Stomach (tissue), 4 donors: Measurements from ENCODE around the gene NUTM2D.
"Not testable (repeated sequence)": the region's sequence is repeated elsewhere in the genome, so short reads cannot be mapped to it uniquely, and the experiment has no call there.

Experiments
- EP300 ChIP-seq: sonication (generic); formaldehyde crosslinking; IDR thresholded peaks from one replicate; pipeline ENCODE4 v1.6.1; 2017; ENCODE audit warnings: antibody characterized with exemption
- POLR2A ChIP-seq, 4 donors: fragments of 450-650 bp; IDR thresholded peaks; one replicate each; pipeline ENCODE4 v1.6.1; 2016; ENCODE audit warnings: antibody characterized with exemption in 4 of 4, control low read depth in 2 of 4, mild to moderate bottlenecking in 1 of 4, moderate library complexity in 1 of 4
- POLR2AphosphoS5 ChIP-seq, 3 donors: sonication (generic); formaldehyde crosslinking; IDR thresholded peaks; one replicate each; pipeline ENCODE4 v1.6.1; 2016; ENCODE audit warnings: antibody characterized with exemption in 3 of 3
- TF ChIP-seq, protein P1 (sequence below), 7 experiments: fragments of 450-650 bp in 4 of 7; fragments of 200-600 bp in 3 of 7; sonication (generic) in 3 of 7; IDR thresholded peaks; one replicate each; pipeline ENCODE4 v1.5.1; 2016 to 2019; ENCODE audit warnings: antibody characterized with exemption in 7 of 7, control low read depth in 2 of 7, mild to moderate bottlenecking in 1 of 7

DNA sequence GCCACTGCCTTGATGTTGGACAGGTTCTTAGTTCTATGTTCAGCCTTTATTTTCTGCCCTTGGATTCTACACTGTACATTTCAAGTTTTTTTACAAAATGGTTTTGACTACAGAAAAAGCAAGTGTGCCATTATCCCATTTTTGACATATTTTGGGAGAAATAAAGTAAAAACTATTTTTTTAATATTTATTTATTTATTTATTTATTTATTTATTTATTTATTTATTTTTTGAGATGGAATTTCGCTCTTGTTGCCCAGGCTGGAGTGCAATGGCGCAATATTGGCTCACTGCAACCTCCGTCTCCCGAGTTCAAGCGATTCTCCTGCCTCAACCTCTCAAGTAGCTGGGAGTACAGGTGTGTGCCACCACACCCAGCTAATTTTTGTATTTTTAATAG, 33.0 kb upstream of the NUTM2D start:
- TF ChIP-seq, protein P1, sequence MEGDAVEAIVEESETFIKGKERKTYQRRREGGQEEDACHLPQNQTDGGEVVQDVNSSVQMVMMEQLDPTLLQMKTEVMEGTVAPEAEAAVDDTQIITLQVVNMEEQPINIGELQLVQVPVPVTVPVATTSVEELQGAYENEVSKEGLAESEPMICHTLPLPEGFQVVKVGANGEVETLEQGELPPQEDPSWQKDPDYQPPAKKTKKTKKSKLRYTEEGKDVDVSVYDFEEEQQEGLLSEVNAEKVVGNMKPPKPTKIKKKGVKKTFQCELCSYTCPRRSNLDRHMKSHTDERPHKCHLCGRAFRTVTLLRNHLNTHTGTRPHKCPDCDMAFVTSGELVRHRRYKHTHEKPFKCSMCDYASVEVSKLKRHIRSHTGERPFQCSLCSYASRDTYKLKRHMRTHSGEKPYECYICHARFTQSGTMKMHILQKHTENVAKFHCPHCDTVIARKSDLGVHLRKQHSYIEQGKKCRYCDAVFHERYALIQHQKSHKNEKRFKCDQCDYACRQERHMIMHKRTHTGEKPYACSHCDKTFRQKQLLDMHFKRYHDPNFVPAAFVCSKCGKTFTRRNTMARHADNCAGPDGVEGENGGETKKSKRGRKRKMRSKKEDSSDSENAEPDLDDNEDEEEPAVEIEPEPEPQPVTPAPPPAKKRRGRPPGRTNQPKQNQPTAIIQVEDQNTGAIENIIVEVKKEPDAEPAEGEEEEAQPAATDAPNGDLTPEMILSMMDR (IDR thresholded peaks at IDR 0.05), result not testable (repeated sequence)
- TF ChIP-seq POLR2A (IDR thresholded peaks at IDR 0.05); EP300; POLR2AphosphoS5 (IDR thresholded peaks at IDR 0.05): not testable (repeated sequence)
